Cardiac muscle cell (in vitro differentiated cells and primary cell): ENCODE measurements around the gene IBA57. TPM values are rescaled to one million over a fixed set of nuclear protein-coding genes. Genes with fewer than 3 reads are reported as not detected.
A peak's percentile ranks its signal among the peaks of the same experiment; 100 is the strongest.

Source experiments
- DNase-seq, 2 donors: peaks; one replicate each; pipeline versions ENCODE4 v3.0.0 to v3.0.0-alpha.2; 2010 to 2017; ENCODE audit warnings: low read depth in 1 of 2, low spot score in 1 of 2
- H3K27ac ChIP-seq: fragments of 200-600 bp; sonication (generic); 2 replicates; pipeline ENCODE4 v1.5.1; 2016
- H3K27me3 ChIP-seq: fragments of 200-600 bp; sonication (generic); 2 replicates; pipeline ENCODE4 v1.6.0; 2016; ENCODE audit warnings: control low read depth
- H3K36me3 ChIP-seq: fragments of 200-600 bp; sonication (generic); 2 replicates; pipeline ENCODE4 v1.5.1; 2016; ENCODE audit warnings: control low read depth
- H3K4me1 ChIP-seq: fragments of 200-600 bp; sonication (generic); 2 replicates; pipeline ENCODE4 v1.8.1; 2017; ENCODE audit warnings: low read depth, mild to moderate bottlenecking, mixed run types
- H3K4me3 ChIP-seq: fragments of 200-600 bp; sonication (generic); 2 replicates; pipeline ENCODE4 v1.5.1; 2016; ENCODE audit warnings: mild to moderate bottlenecking
- H3K9me3 ChIP-seq: fragments of 200-600 bp; sonication (generic); 2 replicates; pipeline ENCODE4 v1.5.1; 2017; ENCODE audit warnings: low read depth, mild to moderate bottlenecking, control low read depth
- CTCF ChIP-seq: IDR thresholded peaks from 2 replicates; pipeline ENCODE4 v1.5.1; 2012; ENCODE audit warnings: low read depth, mild to moderate bottlenecking, low read length
- polyA plus RNA-seq: library from polyadenylated mRNA; unstranded; fragments of >200 nt; fragmentation: Nextera tagmentation; extraction: Ambion mirVana; gene quantifications from 2 replicates; pipeline ENCODE4 v1.2.1, GENCODE V29; 2016
- total RNA-seq: library from RNA; depleted of rRNA; stranded (reverse); fragments of >200 nt; gene quantifications from 2 replicates; pipeline ENCODE4 v1.2.3, GENCODE V29; 2016

IBA57 gene
- 4.8 and 5.1 TPM in 2 replicates for total RNA-seq
- 6.4 and 8.3 TPM in 2 replicates for polyA plus RNA-seq

- H3K27ac ChIP-seq = peak within 1 kb of the TSS; percentile 96
- H3K36me3 ChIP-seq = no peaks in the 10 kb centered on the region
- peak; percentile 72 for TF ChIP-seq CTCF
- peak; percentile 99 to 100 for DNase-seq
- no peaks in the 10 kb centered on the region for H3K4me1 ChIP-seq
- H3K4me3 ChIP-seq = peak within 1 kb of the TSS; percentile 38
- no peaks in the 10 kb centered on the region for H3K9me3 ChIP-seq
- H3K27me3 ChIP-seq = no peaks in the 10 kb centered on the region
Measured at GRCh38 chr1:228165372-228166169, at the start of gene IBA57. IBA57 (plus strand) TSS chr1:228165804; CDS start chr1:228165817, 13 bp downstream.

- H3K27me3 ChIP-seq = no peaks in the 10 kb centered on the region
- no peak for DNase-seq
- no peaks in the 10 kb centered on the region for H3K4me1 ChIP-seq
- H3K36me3 ChIP-seq = no peaks in the 10 kb centered on the region
- H3K4me3 ChIP-seq = no peak overlapping the region
- no peak overlapping the region for H3K27ac ChIP-seq
- no peak for TF ChIP-seq CTCF
- H3K9me3 ChIP-seq = no peaks in the 10 kb centered on the region
Measured at GRCh38 chr1:228117335-228117734, 48.3 kb upstream of the IBA57 start.

GRCh38 chr1:228118040-228118439, 47.6 kb upstream of the IBA57 start:
- no peak for TF ChIP-seq CTCF
- H3K27me3 ChIP-seq = no peaks in the 10 kb centered on the region
- H3K4me3 ChIP-seq = no peak overlapping the region
- no peaks in the 10 kb centered on the region for H3K9me3 ChIP-seq
- no peaks in the 10 kb centered on the region for H3K36me3 ChIP-seq
- no peak overlapping the region for H3K27ac ChIP-seq
- H3K4me1 ChIP-seq = no peaks in the 10 kb centered on the region
- DNase-seq = no peak

- Histone ChIP-seq H3K4me1 (peaks cover 6% of the 10 kb centered on the region), H3K27me3 (no peaks in the 10 kb centered on the region), H3K4me3 (no peak overlapping the region), H3K36me3 (no peaks in the 10 kb centered on the region), H3K27ac (no peak overlapping the region), H3K9me3 (no peaks in the 10 kb centered on the region)
- DNase-seq = no peak
- TF ChIP-seq CTCF = no peak
Measured at GRCh38 chr1:228120351-228120750, 45.3 kb upstream of the IBA57 start.

- no peak for DNase-seq
- Histone ChIP-seq H3K4me1 (peaks cover 6% of the 10 kb centered on the region), H3K4me3 (no peak overlapping the region), H3K36me3 (no peaks in the 10 kb centered on the region), H3K27me3 (no peaks in the 10 kb centered on the region), H3K27ac (no peak overlapping the region), H3K9me3 (no peaks in the 10 kb centered on the region)
- no peak for TF ChIP-seq CTCF
Measured at GRCh38 chr1:228120857-228121489, 44.6 kb upstream of the IBA57 start.
